Pancreas (tissue), 10 donors: ENCODE measurements around the gene TICRR. TPM values are rescaled to one million over a fixed set of nuclear protein-coding genes. Genes with fewer than 3 reads are reported as not detected.
"Not testable (repeated sequence)": the region's sequence is repeated elsewhere in the genome, so short reads cannot be mapped to it uniquely, and the experiment has no call there.

ENCODE experiments used
- ATAC-seq, 4 donors: fragments of 200-7000 bp; cut with Tn5 transposase; one replicate each; pipeline versions ENCODE4 v1.8.0 to v1.9.1; 2020; ENCODE audit warnings: mild to moderate bottlenecking in 4 of 4, moderate library complexity in 4 of 4
- DNase-seq, 6 donors: peaks; one replicate each; pipeline ENCODE4 v3.0.0-alpha.2; 2020
- FAIRE-seq: peaks from 2 replicates; lab custom pipeline; 2012; peaks lifted over from hg19 to GRCh38; lab: Jason Lieb, UNC
- H3K27ac ChIP-seq, 4 donors: fragments of 200-600 bp; sonication (generic); 1 replicate in 3 of 4; 2 replicates in 1 of 4; pipeline versions ENCODE4 v1.5.0 to v1.8.0; 2020
- H3K27me3 ChIP-seq, 4 donors: fragments of 200-600 bp; one replicate each; pipeline ENCODE4 v1.8.0; 2021
- H3K36me3 ChIP-seq, 3 donors: fragments of 200-600 bp; sonication (generic) in 1 of 3; one replicate each; pipeline versions ENCODE4 v1.5.0 to v1.8.0; 2020 to 2021
- H3K4me1 ChIP-seq, 3 donors: fragments of 200-600 bp; one replicate each; pipeline ENCODE4 v1.8.0; 2021
- H3K4me3 ChIP-seq, 4 donors: fragments of 200-600 bp; sonication (generic) in 2 of 4; one replicate each; pipeline versions ENCODE4 v1.5.0 to v1.8.0; 2020 to 2021
- H3K9me3 ChIP-seq, 4 donors: fragments of 200-600 bp; one replicate each; pipeline ENCODE4 v1.8.0; 2021
- CTCF ChIP-seq, 4 donors: fragments of 200-600 bp; sonication (generic) in 3 of 4; IDR thresholded peaks; one replicate each; pipeline versions ENCODE4 v1.5.0 to v1.8.0; 2021; ENCODE audit warnings: antibody characterized with exemption in 4 of 4
- WGBS, 2 donors: extraction: QIAGEN DNeasy Blood & Tissue Kit; methylation state at CpG; one replicate each; pipeline ENCODE4 v1.1.7; 2013; 5-methylcytosine and 5-hydroxymethylcytosine counted together
- intact Hi-C, 3 donors: fragments of 100-400 bp; cut with DNase I; formaldehyde crosslinking; loops; one replicate each; pipeline versions ENCODE4 v1.11.1 to v1.14.2; 2022
- polyA plus RNA-seq, 2 donors: library from polyadenylated mRNA; stranded (reverse); fragments of 200-250 nt; gene quantifications; one replicate each; pipeline ENCODE4 v1.2.3, GENCODE V29; 2013
- total RNA-seq, 6 donors: library from RNA; stranded (reverse); fragmentation: NEBNext Ultra II Directional in 4 of 6; extraction: Animal tissue kit (Norgen Biotek cat#: 25700) in 4 of 6; gene quantifications; one replicate each; pipeline versions ENCODE4 v1.2.1 to v1.2.4, GENCODE V29; 2021 to 2023
- donor health status: healthy with polysubstance abuse.
- donor health status: DM: no; HTN: no; CAD: no; lungs with moderate emphysema.
- donor health status: DM: no; HTN: no; CAD: no.
- donor health status: control.
- donor health status: control.
- donor health status: Bipolar disorder and iron deficiency.
- donor health status: DM: yes; HTN: yes; CAD: no.
- donor health status: DM: no; HTN: no; CAD: no.
- donor health status: DM: no; HTN: no; CAD: no.
- donor health status: DM: yes; HTN: yes; CAD: no.

Gene TICRR
- total and polyA plus RNA-seq, 8 donors, result 0.03 to 0.18 (median 0.13) TPM; not detected in 3

- intact Hi-C loops, result no loop called here
- WGBS, 2 donors, result 88 to 94% methylated on average over 4 of the region's 4 CpGs
- no peaks in the 10 kb centered on the region for H3K4me1 ChIP-seq
- H3K9me3 ChIP-seq, result no peaks in the 10 kb centered on the region
- no peak for ATAC-seq
- DNase-seq, result no peak
- no peak overlapping the region for H3K27ac ChIP-seq
- no peak overlapping the region for H3K4me3 ChIP-seq
- no peaks in the 10 kb centered on the region for H3K27me3 ChIP-seq
- no peak for TF ChIP-seq CTCF (IDR thresholded peaks at IDR 0.05)
- H3K36me3 ChIP-seq, result no peaks in the 10 kb centered on the region
- no peak for FAIRE-seq
Observed at GRCh38 chr15:89543389-89543788, 31.9 kb upstream of the TICRR start.

- H3K27ac ChIP-seq, intact Hi-C loops, FAIRE-seq, ATAC-seq, H3K4me3 ChIP-seq, H3K4me1 ChIP-seq, DNase-seq, H3K9me3 ChIP-seq, H3K27me3 ChIP-seq, H3K36me3 ChIP-seq: not testable (repeated sequence)
- 69 to 77% methylated on average over 4 of the region's 4 CpGs for WGBS, 2 donors
Observed at GRCh38 chr15:89549138-89549537, 26.1 kb upstream of the TICRR start.

- WGBS, 2 donors, result 40 to 41% methylated on average over 2 of the region's 2 CpGs
Observed at GRCh38 chr15:89550427-89550826, 24.8 kb upstream of the TICRR start.

GRCh38 chr15:89551550-89551949 is 23.7 kb upstream of the TICRR start:
- no peaks in the 10 kb centered on the region for H3K27me3 ChIP-seq
- no peak overlapping the region for H3K27ac ChIP-seq
- DNase-seq, result no peak
- no peak for TF ChIP-seq CTCF (IDR thresholded peaks at IDR 0.05)
- WGBS, 2 donors, result 65 to 72% methylated on average over 4 of the region's 4 CpGs
- intact Hi-C loops, result no loop called here
- H3K9me3 ChIP-seq, result no peaks in the 10 kb centered on the region
- no peaks in the 10 kb centered on the region for H3K36me3 ChIP-seq
- FAIRE-seq, result no peak
- no peaks in the 10 kb centered on the region for H3K4me1 ChIP-seq
- no peak overlapping the region for H3K4me3 ChIP-seq
- ATAC-seq, result no peak

More at GRCh38 chr15:89550427-89550826, 24.8 kb upstream of the TICRR start:
- Histone ChIP-seq H3K9me3 (no peaks in the 10 kb centered on the region), H3K4me3 (no peak overlapping the region), H3K4me1 (no peaks in the 10 kb centered on the region), H3K36me3 (no peaks in the 10 kb centered on the region), H3K27me3 (no peaks in the 10 kb centered on the region), H3K27ac (no peak overlapping the region)
- intact Hi-C loops, result no loop called here
- FAIRE-seq (no peak), DNase-seq (no peak), ATAC-seq (no peak)
- TF ChIP-seq CTCF (IDR thresholded peaks at IDR 0.05), result no peak

- Histone ChIP-seq H3K27ac (no peak overlapping the region), H3K9me3 (no peaks in the 10 kb centered on the region), H3K27me3 (no peaks in the 10 kb centered on the region), H3K36me3 (no peaks in the 10 kb centered on the region), H3K4me1 (no peaks in the 10 kb centered on the region), H3K4me3 (no peak overlapping the region)
- ATAC-seq (no peak), FAIRE-seq (no peak), DNase-seq (no peak)
- TF ChIP-seq CTCF (IDR thresholded peaks at IDR 0.05), result no peak
- 93% methylated on average over 3 of the region's 3 CpGs for WGBS, 2 donors
- intact Hi-C loops, result no loop called here
Observed at GRCh38 chr15:89553632-89554031, 21.6 kb upstream of the TICRR start.
